Vagina (tissue), 2 donors: ENCODE results near the gene GSX2. TPM values are rescaled to one million over a fixed set of nuclear protein-coding genes. Genes with fewer than 3 reads are reported as not detected.

Source experiments
- DNase-seq, 2 donors: peaks; one replicate each; pipeline ENCODE4 v3.0.0-alpha.2; 2017; ENCODE audit errors: extremely low spot score in 2 of 2
- H3K27ac ChIP-seq: fragments of 200-600 bp; sonication (generic); one replicate; pipeline ENCODE4 v1.5.1; 2019
- H3K27me3 ChIP-seq: fragments of 200-600 bp; sonication (generic); one replicate; pipeline ENCODE4 v1.5.1; 2019
- H3K36me3 ChIP-seq, 2 donors: fragments of 200-600 bp; sonication (generic); one replicate each; pipeline ENCODE4 v1.5.1; 2017 to 2019
- H3K4me1 ChIP-seq: fragments of 200-600 bp; sonication (generic); one replicate; pipeline ENCODE4 v1.5.1; 2019
- H3K4me3 ChIP-seq, 2 donors: fragments of 200-600 bp; sonication (generic); 1 replicate in 1 of 2; 2 replicates in 1 of 2; pipeline ENCODE4 v1.5.1; 2016 to 2019
- H3K9me3 ChIP-seq: fragments of 200-600 bp; sonication (generic); one replicate; pipeline ENCODE4 v1.5.1; 2019
- POLR2A ChIP-seq, 2 donors: fragments of 450-650 bp; IDR thresholded peaks; one replicate each; pipeline ENCODE4 v1.6.1; 2017; ENCODE audit warnings: antibody characterized with exemption in 2 of 2, mild to moderate bottlenecking in 2 of 2, moderate library complexity in 2 of 2
- POLR2AphosphoS5 ChIP-seq, 2 donors: sonication (generic); formaldehyde crosslinking; IDR thresholded peaks; one replicate each; pipeline ENCODE4 v1.9.0; 2017; ENCODE audit warnings: antibody characterized with exemption in 2 of 2, mild to moderate bottlenecking in 2 of 2, low read depth in 1 of 2; ENCODE audit not compliant: insufficient read depth in 1 of 2
- intact Hi-C: fragments of 100-400 bp; cut with DNase I; formaldehyde crosslinking; loops from one replicate; pipeline ENCODE4 v1.15.1; 2023
- total RNA-seq: library from RNA; depleted of rRNA; stranded (reverse); fragments of >200 nt; gene quantifications from one replicate; pipeline ENCODE4 v1.2.3, GENCODE V29; 2016
- TF ChIP-seq, protein P1 (sequence below), 3 experiments: fragments of 450-650 bp in 2 of 3; fragments of 200-600 bp in 1 of 3; sonication (generic) in 1 of 3; IDR thresholded peaks; one replicate each; pipeline ENCODE4 v1.5.1; 2017 to 2019; ENCODE audit warnings: antibody characterized with exemption in 3 of 3, mild to moderate bottlenecking in 2 of 3, moderate library complexity in 2 of 3

The GSX2 gene
- total RNA-seq, 1 donor from 2014 or later, result not detected

DNA sequence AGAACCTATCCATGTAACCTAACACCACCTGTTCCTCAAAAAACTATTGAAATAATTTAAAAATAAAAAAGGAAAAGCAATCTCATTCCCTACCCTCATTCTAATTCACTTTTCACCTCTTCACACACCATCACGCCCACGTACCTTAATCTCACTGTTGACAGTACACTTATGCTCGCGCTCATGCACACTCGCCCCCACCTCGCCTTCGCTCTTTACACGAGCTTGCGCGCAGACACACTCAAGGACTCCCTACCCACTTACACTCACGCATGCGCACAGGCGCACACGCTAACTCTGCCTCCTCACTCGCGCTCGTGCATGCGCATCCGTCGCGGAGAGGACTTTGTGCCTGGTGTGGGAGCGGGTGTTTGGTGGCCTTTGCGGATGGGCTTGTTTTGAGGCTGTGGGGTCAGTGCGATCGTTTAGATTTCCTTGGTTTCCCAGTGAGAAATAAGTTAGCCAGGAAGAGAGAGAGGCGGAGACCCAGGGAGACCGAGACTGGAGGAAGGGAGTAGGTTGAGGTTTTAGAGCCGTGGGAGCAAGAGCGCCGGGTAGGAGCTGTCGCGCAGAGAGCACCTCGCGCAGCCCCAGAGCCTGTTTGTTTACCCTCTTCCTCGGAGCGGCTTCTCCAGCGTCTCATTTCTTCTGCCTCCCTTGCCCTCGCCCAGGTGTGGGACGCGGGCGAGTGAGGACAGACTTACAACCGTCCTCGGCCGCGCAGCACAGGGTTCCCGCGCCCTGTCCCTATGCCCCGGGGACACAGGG, 8.1 kb upstream of the GSX2 start:
- peaks cover 22% of the 10 kb centered on the region for H3K4me1 ChIP-seq
- peaks cover 14% of the 10 kb centered on the region for H3K27me3 ChIP-seq
- peak overlapping the region; percentile 46 to 48 for H3K4me3 ChIP-seq
- no peak for DNase-seq
- H3K9me3 ChIP-seq, result no peaks in the 10 kb centered on the region
- TF ChIP-seq POLR2A (IDR thresholded peaks at IDR 0.05), result no peak
- peak; percentile 38 to 49 for TF ChIP-seq POLR2AphosphoS5 (IDR thresholded peaks at IDR 0.05; ENCODE audit: insufficient read depth in 1 of 2, low read depth in 1 of 2)
- H3K27ac ChIP-seq, result no peak overlapping the region
- intact Hi-C loops, result no loop called here
- H3K36me3 ChIP-seq, result no peaks in the 10 kb centered on the region

DNA sequence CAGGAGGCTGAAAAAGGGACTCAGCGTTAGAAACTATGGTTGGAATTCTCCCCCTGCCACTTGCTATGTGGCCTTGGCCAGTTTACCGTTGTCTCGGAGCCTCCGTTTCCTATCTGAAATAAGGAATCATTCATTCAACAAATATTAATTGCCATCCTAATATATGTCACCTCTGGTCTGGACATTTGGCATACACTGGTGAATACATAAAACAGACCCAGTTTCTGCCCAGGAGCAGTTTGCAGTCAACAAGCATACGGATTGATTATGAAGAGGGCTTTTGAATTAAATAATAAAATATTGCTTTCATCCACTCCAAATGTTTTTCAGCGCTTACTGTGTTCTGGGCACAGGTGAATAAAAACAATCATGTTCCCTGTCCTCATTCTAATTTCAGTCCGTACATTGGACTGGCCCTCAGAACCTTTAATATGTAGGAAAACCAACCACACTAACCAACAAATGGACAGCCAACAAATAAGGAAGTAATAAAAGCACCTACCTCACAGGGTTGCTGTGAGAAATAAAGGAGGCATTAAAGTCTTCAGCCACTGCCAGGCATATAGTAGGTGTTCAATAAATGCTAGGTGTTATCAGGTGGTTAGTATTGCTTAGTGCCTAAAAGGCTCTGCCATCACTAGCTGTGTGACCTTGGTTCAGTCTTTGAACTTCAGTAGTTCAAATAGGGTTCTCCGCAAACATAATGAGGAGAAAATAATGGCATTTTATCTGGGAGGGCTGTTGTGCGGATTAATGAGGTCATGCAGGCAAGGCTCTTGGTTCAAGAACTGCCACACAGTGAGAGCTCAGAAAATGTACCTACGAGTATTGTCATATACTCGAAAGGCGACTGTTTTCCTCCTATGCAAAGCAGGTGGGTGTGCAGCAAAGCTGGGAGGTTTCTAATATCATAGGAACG, 7.3 kb upstream of the GSX2 start:
- H3K4me3 ChIP-seq, result peak overlapping the region; percentile 46 to 48
- H3K27me3 ChIP-seq, result peaks cover 17% of the 10 kb centered on the region
- no peaks in the 10 kb centered on the region for H3K36me3 ChIP-seq
- no peaks in the 10 kb centered on the region for H3K9me3 ChIP-seq
- no peak for TF ChIP-seq POLR2AphosphoS5 (IDR thresholded peaks at IDR 0.05; ENCODE audit: insufficient read depth in 1 of 2, low read depth in 1 of 2)
- DNase-seq, result no peak
- H3K27ac ChIP-seq, result no peak overlapping the region
- peaks cover 22% of the 10 kb centered on the region for H3K4me1 ChIP-seq
- intact Hi-C loops, result no loop called here

DNA sequence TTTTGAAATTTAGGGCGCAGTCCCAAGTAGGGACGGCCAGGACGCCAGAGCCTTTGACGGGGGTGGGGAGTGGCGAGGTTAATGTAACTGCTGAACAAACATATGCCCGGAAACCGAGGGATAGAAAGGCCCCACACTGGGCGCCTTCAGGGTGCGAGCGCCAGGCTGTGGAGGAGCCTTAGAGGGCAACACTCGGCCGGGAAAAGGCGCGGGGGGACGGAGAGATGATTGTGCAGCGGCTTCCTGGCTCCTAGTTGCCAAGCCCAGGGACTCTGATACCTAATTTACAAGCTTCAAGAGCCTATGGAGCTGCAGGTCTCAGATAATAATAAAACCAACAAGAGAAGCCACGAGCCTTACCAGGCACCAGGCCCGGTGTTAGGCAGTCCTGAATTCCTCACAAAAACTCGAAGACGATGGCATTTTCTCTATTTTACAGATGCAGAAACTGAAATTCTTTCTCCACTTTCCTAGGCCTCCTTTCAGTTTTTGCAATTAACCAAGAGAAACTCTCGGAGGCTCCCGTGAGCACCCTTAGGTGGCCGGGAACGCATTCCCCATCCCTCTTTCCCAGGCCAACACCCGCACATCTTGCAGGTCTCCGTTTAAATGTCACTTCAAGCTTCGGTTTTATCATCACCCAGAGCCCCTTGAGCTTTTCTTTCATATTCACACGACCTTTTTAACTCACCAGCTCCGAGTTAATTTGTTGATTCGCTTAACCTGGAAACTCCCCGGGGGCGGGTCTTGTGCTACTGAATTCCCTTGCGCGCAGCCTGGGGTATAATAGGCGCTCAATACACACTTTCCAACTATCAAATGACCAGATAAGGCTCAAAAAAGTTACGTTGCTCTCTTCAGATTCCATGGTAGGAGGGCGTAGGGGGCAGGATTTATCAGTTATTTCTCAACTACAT, 6.4 kb upstream of the GSX2 start:
- Histone ChIP-seq H3K4me1 (peaks cover 22% of the 10 kb centered on the region), H3K27ac (no peak overlapping the region), H3K4me3 (no peak overlapping the region), H3K9me3 (no peaks in the 10 kb centered on the region), H3K27me3 (peaks cover 17% of the 10 kb centered on the region), H3K36me3 (no peaks in the 10 kb centered on the region)
- no peak for DNase-seq
- intact Hi-C loops, result no loop called here
- TF ChIP-seq, protein P1, sequence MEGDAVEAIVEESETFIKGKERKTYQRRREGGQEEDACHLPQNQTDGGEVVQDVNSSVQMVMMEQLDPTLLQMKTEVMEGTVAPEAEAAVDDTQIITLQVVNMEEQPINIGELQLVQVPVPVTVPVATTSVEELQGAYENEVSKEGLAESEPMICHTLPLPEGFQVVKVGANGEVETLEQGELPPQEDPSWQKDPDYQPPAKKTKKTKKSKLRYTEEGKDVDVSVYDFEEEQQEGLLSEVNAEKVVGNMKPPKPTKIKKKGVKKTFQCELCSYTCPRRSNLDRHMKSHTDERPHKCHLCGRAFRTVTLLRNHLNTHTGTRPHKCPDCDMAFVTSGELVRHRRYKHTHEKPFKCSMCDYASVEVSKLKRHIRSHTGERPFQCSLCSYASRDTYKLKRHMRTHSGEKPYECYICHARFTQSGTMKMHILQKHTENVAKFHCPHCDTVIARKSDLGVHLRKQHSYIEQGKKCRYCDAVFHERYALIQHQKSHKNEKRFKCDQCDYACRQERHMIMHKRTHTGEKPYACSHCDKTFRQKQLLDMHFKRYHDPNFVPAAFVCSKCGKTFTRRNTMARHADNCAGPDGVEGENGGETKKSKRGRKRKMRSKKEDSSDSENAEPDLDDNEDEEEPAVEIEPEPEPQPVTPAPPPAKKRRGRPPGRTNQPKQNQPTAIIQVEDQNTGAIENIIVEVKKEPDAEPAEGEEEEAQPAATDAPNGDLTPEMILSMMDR (IDR thresholded peaks at IDR 0.05), result no peak
- TF ChIP-seq POLR2A (IDR thresholded peaks at IDR 0.05) (no peak), POLR2AphosphoS5 (IDR thresholded peaks at IDR 0.05; ENCODE audit: insufficient read depth in 1 of 2, low read depth in 1 of 2) (no peak)

DNA sequence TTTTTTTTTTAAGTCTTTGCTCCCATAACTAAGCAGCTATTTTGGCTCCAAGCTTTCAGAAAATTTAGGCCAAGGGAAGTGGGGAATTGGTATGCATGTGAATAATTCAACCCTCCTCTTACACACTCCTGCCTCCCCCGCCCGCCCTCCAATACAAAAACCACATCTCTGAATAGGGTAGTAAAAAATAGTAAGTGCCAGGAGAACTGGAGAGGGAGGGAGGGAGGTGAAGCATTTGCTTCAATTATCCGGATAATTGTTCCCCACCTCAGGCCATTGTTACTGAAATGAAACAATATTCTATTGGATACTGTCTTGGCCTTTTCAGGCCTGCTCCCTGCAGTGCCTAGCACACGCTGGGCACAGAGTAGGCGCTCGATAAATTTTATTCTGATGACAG, 5.5 kb upstream of the GSX2 start:
- H3K27me3 ChIP-seq, result peaks cover 22% of the 10 kb centered on the region
- TF ChIP-seq, protein P1 (IDR thresholded peaks at IDR 0.05), result no peak
- no peak for TF ChIP-seq POLR2A (IDR thresholded peaks at IDR 0.05)
- no peak for TF ChIP-seq POLR2AphosphoS5 (IDR thresholded peaks at IDR 0.05; ENCODE audit: insufficient read depth in 1 of 2, low read depth in 1 of 2)
- no peak for DNase-seq
- no peak overlapping the region for H3K4me3 ChIP-seq
- no peaks in the 10 kb centered on the region for H3K36me3 ChIP-seq
- H3K4me1 ChIP-seq, result peaks cover 29% of the 10 kb centered on the region
- H3K27ac ChIP-seq, result no peak overlapping the region
- intact Hi-C loops, result no loop called here
- no peaks in the 10 kb centered on the region for H3K9me3 ChIP-seq

DNA sequence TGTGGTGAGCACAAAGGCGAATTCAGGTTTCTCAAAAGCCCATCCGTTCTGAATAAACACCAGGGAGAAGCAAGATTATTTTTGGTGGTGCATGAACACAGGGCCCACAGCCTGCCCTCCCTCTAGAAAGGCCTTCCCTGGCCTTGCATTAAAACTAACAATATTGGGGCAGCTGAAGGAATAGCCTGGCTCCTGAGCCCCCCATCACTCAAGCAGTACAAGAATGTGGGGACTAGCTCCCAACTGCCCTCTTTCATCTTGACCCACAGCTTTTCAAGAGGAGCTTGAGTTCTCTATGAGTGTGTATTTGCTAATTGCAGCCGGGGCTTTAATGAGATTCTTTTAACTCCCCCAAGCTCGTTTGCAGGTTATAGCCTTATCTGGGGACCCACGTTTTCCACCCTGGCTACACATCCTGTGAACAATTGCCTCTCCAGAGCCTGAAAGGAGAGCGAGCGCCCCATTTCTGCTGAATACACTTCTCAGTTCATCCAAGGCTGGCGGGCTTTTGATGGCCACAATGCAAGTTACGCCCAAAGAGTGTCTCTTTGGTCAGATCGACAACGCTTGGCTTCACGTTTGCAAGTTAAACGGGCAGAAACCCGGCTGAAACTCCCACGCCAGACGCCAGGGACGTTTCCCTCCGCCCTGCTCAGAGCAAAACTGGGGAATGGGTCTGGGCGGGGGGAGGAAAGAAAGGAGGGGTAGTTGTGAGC, 4.7 kb upstream of the GSX2 start:
- H3K27me3 ChIP-seq, result peaks cover 31% of the 10 kb centered on the region
- TF ChIP-seq POLR2A (IDR thresholded peaks at IDR 0.05), result no peak
- H3K27ac ChIP-seq, result no peak overlapping the region
- peaks cover 37% of the 10 kb centered on the region for H3K4me1 ChIP-seq
- intact Hi-C loops, result no loop called here
- no peak for DNase-seq
- no peaks in the 10 kb centered on the region for H3K36me3 ChIP-seq
- no peak overlapping the region for H3K4me3 ChIP-seq
- no peaks in the 10 kb centered on the region for H3K9me3 ChIP-seq
